Endometrial microvascular endothelial cells (primary cell): Measurements from ENCODE around the gene NRG4. TPM values are rescaled to one million over a fixed set of nuclear protein-coding genes. Genes with fewer than 3 reads are reported as not detected.
"Not testable (repeated sequence)": the region's sequence is repeated elsewhere in the genome, so short reads cannot be mapped to it uniquely, and the experiment has no call there.

ENCODE experiments used
- in situ Hi-C: cut with HindIII; loops from 2 replicates; pipeline ENCODE4 v1.10.0; 2017; ENCODE audit warnings: low sequenced_read_pairs, low pct_unique_long_range_greater_than_20kb; ENCODE audit errors: inconsistent ontology term
- total RNA-seq: library from RNA; depleted of rRNA; stranded (reverse); fragments of >200 nt; gene quantifications from one replicate; pipeline ENCODE4 v1.2.3, GENCODE V29; 2015; ENCODE audit errors: inconsistent ontology term

NRG4 gene
- not detected for total RNA-seq

- in situ Hi-C loops, result no loop called here
Measured at GRCh38 chr15:76011627-76012551, at the start of gene NRG4. Gene NRG4 (minus strand): TSS chr15:76012424. CDS start chr15:76011230, 1,194 bp downstream.

- in situ Hi-C loops, result no loop called here
Measured at GRCh38 chr15:76061700-76062099, 49.5 kb upstream of the NRG4 start.

GRCh38 chr15:76060118-76060989, 48.1 kb upstream of the NRG4 start:
- in situ Hi-C loops, result no loop called here

- in situ Hi-C loops, result no loop called here
Measured at GRCh38 chr15:76059320-76060117, 47.3 kb upstream of the NRG4 start, which contains the start of gene TMEM266. Gene TMEM266 (plus strand): TSS chr15:76059985. CDS start chr15:76134264, 74,279 bp downstream.

GRCh38 chr15:76058714-76059319, 46.6 kb upstream of the NRG4 start:
- in situ Hi-C loops, result no loop called here

- in situ Hi-C loops, result no loop called here
Measured at GRCh38 chr15:76057332-76058000, 45.2 kb upstream of the NRG4 start.

- in situ Hi-C loops, result no loop called here
Measured at GRCh38 chr15:76056931-76057330, 44.7 kb upstream of the NRG4 start.

GRCh38 chr15:76054201-76054600, 42.0 kb upstream of the NRG4 start:
- in situ Hi-C loops, result not testable (repeated sequence)

GRCh38 chr15:76038512-76038911, 26.3 kb upstream of the NRG4 start:
- in situ Hi-C loops, result no loop called here

- in situ Hi-C loops, result no loop called here
Measured at GRCh38 chr15:76035593-76035992, 23.4 kb upstream of the NRG4 start.

GRCh38 chr15:76034111-76034510, 21.9 kb upstream of the NRG4 start:
- in situ Hi-C loops, result no loop called here

GRCh38 chr15:76033438-76033837, 21.2 kb upstream of the NRG4 start:
- in situ Hi-C loops, result no loop called here

GRCh38 chr15:76032046-76032445, 19.8 kb upstream of the NRG4 start:
- in situ Hi-C loops, result no loop called here

GRCh38 chr15:76024021-76024768, 12.0 kb upstream of the NRG4 start:
- in situ Hi-C loops, result no loop called here

GRCh38 chr15:76013470-76013869, 1.2 kb upstream of the NRG4 start:
- in situ Hi-C loops, result not testable (repeated sequence)

GRCh38 chr15:76010613-76011012, 1.6 kb downstream of the NRG4 start:
- in situ Hi-C loops, result no loop called here

GRCh38 chr15:76006136-76006778, 6.0 kb downstream of the NRG4 start:
- in situ Hi-C loops, result no loop called here
